Activated CD4-positive, alpha-beta T cell treated with anti-CD3 and anti-CD28 coated beads for 36 hours (primary cell): ENCODE results near the gene MAP1B. TPM values are rescaled to one million over a fixed set of nuclear protein-coding genes. Genes with fewer than 3 reads are reported as not detected.

Source experiments
- ATAC-seq: fragments of 200-7000 bp; cut with Tn5 transposase; one replicate; pipeline ENCODE4 v1.10.0; 2021; ENCODE audit warnings: mild to moderate bottlenecking, moderate library complexity
- CTCF ChIA-PET: fragments of 350-600 bp; sonication (Branson Sonifier 250); formaldehyde crosslinking; loops from one replicate; lab custom pipeline; 2021; ENCODE audit warnings: antibody characterized with exemption; lab: Charles Lee
- POLR2A ChIA-PET: fragments of 350-600 bp; sonication (Branson Sonifier 250); formaldehyde crosslinking; loops from one replicate; lab custom pipeline; 2021; ENCODE audit warnings: antibody characterized with exemption, inconsistent platforms; lab: Charles Lee
- DNase-seq: peaks from one replicate; pipeline ENCODE4 v3.0.0-alpha.2; 2020
- H3K27ac Mint-ChIP-seq: one replicate; pipeline ENCODE4 v1.8.0; 2021; ENCODE audit warnings: mixed read lengths
- H3K27me3 Mint-ChIP-seq: one replicate; pipeline ENCODE4 v1.8.0; 2021; ENCODE audit warnings: mixed read lengths
- H3K36me3 Mint-ChIP-seq: one replicate; pipeline ENCODE4 v1.8.0; 2021; ENCODE audit warnings: low read depth, mixed read lengths
- H3K4me1 Mint-ChIP-seq: one replicate; pipeline ENCODE4 v1.8.0; 2021; ENCODE audit warnings: mixed read lengths
- H3K4me3 Mint-ChIP-seq: one replicate; pipeline ENCODE4 v1.8.0; 2021; ENCODE audit warnings: mild to moderate bottlenecking, moderate library complexity, mixed read lengths
- H3K9me3 Mint-ChIP-seq: one replicate; pipeline ENCODE4 v1.8.0; 2021; ENCODE audit warnings: low read depth, mixed read lengths
- intact Hi-C, 2 experiments: fragments of 100-400 bp; cut with DNase I in 1 of 2; cut with micrococcal nuclease in 1 of 2; formaldehyde crosslinking; loops; one replicate each; pipeline versions ENCODE4 v1.14.2 to v1.15.1; 2022 to 2024; cut with DNase I, micrococcal nuclease
- total RNA-seq, 2 experiments: library from RNA; stranded (reverse); gene quantifications; one replicate each; pipeline ENCODE4 v1.2.3, GENCODE V29; 2021

MAP1B gene
- total RNA-seq, 2 experiments from 2014 or later: 0.16 to 0.26 TPM

DNA sequence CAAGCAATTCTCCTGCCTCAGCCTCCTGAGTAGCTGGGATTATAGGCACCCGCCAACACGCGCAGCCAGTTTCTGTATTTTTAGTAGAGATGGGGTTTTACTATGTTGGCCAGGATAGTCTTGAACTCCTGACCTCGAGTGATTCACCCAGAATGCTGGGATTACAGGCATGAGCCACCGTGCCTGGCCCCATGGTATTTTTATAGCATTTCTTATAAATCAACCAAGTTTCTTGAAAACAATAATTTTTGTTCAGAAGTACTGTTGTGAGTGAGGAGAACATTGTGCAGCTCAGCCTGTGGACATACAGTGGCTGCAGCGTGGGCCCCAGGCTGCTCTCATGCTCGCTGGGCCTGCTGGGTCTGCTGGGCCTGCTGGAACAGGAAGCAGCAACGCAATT, 45.3 kb downstream of the MAP1B start:
- Mint-ChIP-seq H3K4me1 (peaks cover 4% of the 10 kb centered on the region), H3K9me3 (no peaks in the 10 kb centered on the region)
- POLR2A ChIA-PET: no interaction called here

GRCh38 chr5:72153551-72153950, 46.3 kb downstream of the MAP1B start:
- no peak for DNase-seq
- intact Hi-C loops: no loop called here
- no peak overlapping the region for H3K4me3 Mint-ChIP-seq
- ATAC-seq: no peak
- no peaks in the 10 kb centered on the region for H3K36me3 Mint-ChIP-seq
- peaks cover 11% of the 10 kb centered on the region for H3K27me3 Mint-ChIP-seq
- H3K4me1 Mint-ChIP-seq: peaks cover 4% of the 10 kb centered on the region
- CTCF ChIA-PET: interaction anchor here (1.2 kb wide), 1 partner anchor 155 kb away, joined by 4 read pairs; no protein-coding TSS in a partner anchor
- POLR2A ChIA-PET: no interaction called here
- H3K27ac Mint-ChIP-seq: no peak overlapping the region
- H3K9me3 Mint-ChIP-seq: no peaks in the 10 kb centered on the region

More for the DNA sequence above, 45.3 kb downstream of the MAP1B start:
- CTCF ChIA-PET: no interaction called here
- ATAC-seq (no peak), DNase-seq (no peak)
- intact Hi-C loops: no loop called here
- Mint-ChIP-seq H3K36me3 (no peaks in the 10 kb centered on the region), H3K4me3 (no peak overlapping the region), H3K27ac (no peak overlapping the region), H3K27me3 (peaks cover 11% of the 10 kb centered on the region)

DNA sequence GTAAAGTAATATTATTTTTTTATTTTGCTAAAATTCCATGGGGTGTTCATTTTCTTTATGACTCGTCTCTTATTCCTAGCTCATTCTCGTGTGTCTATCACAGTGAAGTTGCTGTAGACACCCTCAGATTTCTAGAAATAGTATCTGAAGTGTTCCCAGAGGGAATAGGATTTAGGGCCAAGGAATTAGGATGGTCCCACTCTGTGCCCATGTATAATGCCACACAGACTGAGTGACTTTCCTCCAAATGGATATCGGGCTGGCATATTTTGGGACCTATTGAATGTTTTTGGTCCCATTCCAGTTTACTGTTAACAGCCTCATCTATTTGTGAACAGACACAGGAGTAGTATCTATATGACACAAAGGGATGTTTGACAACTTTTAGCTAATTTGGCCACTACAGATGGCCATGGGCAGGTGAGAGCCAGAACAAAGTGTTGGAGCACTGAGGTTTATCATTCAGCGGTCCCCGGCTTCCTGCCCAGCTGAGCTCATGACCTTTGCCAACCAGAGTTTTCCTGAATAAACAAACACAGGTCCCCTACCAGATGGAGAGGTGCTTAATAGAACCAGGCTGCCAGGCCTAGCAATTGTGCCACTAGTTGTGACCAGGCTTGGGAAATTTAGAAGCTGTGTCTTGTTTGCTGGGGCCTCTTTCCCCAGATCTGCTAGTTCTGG, 46.9 kb downstream of the MAP1B start:
- ChIA-PET POLR2A (no interaction called here), CTCF (interaction anchor here (1.2 kb wide), 1 partner anchor 154 kb away, joined by 4 read pairs; no protein-coding TSS in a partner anchor)
- Mint-ChIP-seq H3K27ac (no peak overlapping the region), H3K9me3 (no peaks in the 10 kb centered on the region), H3K4me3 (no peak overlapping the region), H3K27me3 (peaks cover 9% of the 10 kb centered on the region), H3K4me1 (peaks cover 4% of the 10 kb centered on the region), H3K36me3 (no peaks in the 10 kb centered on the region)
- intact Hi-C loops: no loop called here
- DNase-seq (no peak), ATAC-seq (no peak)

GRCh38 chr5:72156946-72157624, 49.8 kb downstream of the MAP1B start:
- intact Hi-C loops: no loop called here
- H3K4me1 Mint-ChIP-seq: no peaks in the 10 kb centered on the region
- no peak overlapping the region for H3K4me3 Mint-ChIP-seq
- H3K9me3 Mint-ChIP-seq: no peaks in the 10 kb centered on the region
- peaks cover 11% of the 10 kb centered on the region for H3K27me3 Mint-ChIP-seq
- no peaks in the 10 kb centered on the region for H3K36me3 Mint-ChIP-seq
- ATAC-seq (no peak), DNase-seq (no peak)
- POLR2A ChIA-PET: interaction anchor here (0.6 kb wide), 1 partner anchor 22 kb away, joined by 3 read pairs; no protein-coding TSS in a partner anchor
- no peak overlapping the region for H3K27ac Mint-ChIP-seq
- CTCF ChIA-PET: no interaction called here

DNA sequence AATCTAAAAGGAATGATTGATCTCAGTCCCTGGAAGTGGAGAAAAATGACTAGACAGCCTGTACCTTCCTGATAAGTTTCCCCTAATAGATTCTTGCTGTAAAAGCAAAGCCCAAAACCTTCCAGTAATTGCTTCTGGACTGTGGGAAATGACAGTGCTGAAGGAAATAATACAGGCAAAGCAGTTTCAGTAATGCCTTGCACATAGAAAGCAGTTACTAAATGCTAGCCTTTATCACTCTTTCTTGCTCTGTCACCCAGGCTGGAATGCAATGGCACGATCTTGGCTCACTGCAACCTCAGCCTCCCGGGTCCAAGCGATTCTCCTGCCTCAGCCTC, 50.3 kb downstream of the MAP1B start:
- DNase-seq (no peak), ATAC-seq (no peak)
- H3K9me3 Mint-ChIP-seq: no peaks in the 10 kb centered on the region
- H3K36me3 Mint-ChIP-seq: no peaks in the 10 kb centered on the region
- H3K27me3 Mint-ChIP-seq: peaks cover 12% of the 10 kb centered on the region
- no peaks in the 10 kb centered on the region for H3K4me1 Mint-ChIP-seq
- POLR2A ChIA-PET: no interaction called here
- H3K27ac Mint-ChIP-seq: no peak overlapping the region
- intact Hi-C loops: no loop called here
- H3K4me3 Mint-ChIP-seq: no peak overlapping the region
- CTCF ChIA-PET: no interaction called here

DNA sequence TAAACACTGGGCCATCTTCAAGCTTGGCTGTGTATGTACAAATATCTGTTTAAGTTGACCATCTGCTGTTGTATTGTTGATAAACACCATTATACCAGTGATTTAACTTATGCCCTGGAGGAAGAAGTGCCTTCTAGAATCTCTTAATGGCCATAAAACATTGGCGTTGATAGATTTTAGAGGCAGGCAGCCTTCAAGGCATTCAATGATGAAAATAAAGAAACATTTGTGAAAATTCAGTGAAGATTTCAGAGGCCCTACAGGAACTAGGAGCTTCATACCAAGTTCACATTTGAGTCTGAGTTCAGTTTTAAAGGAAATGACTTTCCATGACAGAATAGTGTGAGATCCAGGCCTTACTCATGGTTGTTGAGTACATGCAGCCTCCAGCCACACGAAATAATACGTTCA, 52.2 kb downstream of the MAP1B start:
- H3K36me3 Mint-ChIP-seq: no peaks in the 10 kb centered on the region
- peaks cover 22% of the 10 kb centered on the region for H3K27me3 Mint-ChIP-seq
- no peaks in the 10 kb centered on the region for H3K4me1 Mint-ChIP-seq
- intact Hi-C loops: no loop called here
- no peak overlapping the region for H3K27ac Mint-ChIP-seq
- no peak for ATAC-seq
- H3K4me3 Mint-ChIP-seq: no peak overlapping the region
- ChIA-PET CTCF (no interaction called here), POLR2A (no interaction called here)
- DNase-seq: no peak
- H3K9me3 Mint-ChIP-seq: no peaks in the 10 kb centered on the region

- H3K27me3 Mint-ChIP-seq: peaks cover 25% of the 10 kb centered on the region
- ATAC-seq: no peak
- DNase-seq: no peak
- H3K27ac Mint-ChIP-seq: no peak overlapping the region
- no peaks in the 10 kb centered on the region for H3K4me1 Mint-ChIP-seq
- H3K4me3 Mint-ChIP-seq: no peak overlapping the region
- ChIA-PET CTCF (interaction anchor here (0.7 kb wide), 1 partner anchor 923 kb away, joined by 3 read pairs; no protein-coding TSS in a partner anchor), POLR2A (no interaction called here)
- no peaks in the 10 kb centered on the region for H3K9me3 Mint-ChIP-seq
- H3K36me3 Mint-ChIP-seq: no peaks in the 10 kb centered on the region
- intact Hi-C loops: no loop called here
Observed at GRCh38 chr5:72160329-72160728, 53.1 kb downstream of the MAP1B start.

- peaks cover 24% of the 10 kb centered on the region for H3K27me3 Mint-ChIP-seq
- no peaks in the 10 kb centered on the region for H3K4me1 Mint-ChIP-seq
- H3K9me3 Mint-ChIP-seq: no peaks in the 10 kb centered on the region
- ChIA-PET CTCF (no interaction called here), POLR2A (interaction anchor here (0.6 kb wide), 1 partner anchor 386 kb away, joined by 4 read pairs; no protein-coding TSS in a partner anchor)
- intact Hi-C loops: no loop called here
- no peak overlapping the region for H3K4me3 Mint-ChIP-seq
- ATAC-seq (no peak), DNase-seq (no peak)
- H3K27ac Mint-ChIP-seq: no peak overlapping the region
- H3K36me3 Mint-ChIP-seq: no peaks in the 10 kb centered on the region
Observed at GRCh38 chr5:72160959-72161358, 53.7 kb downstream of the MAP1B start.

DNA sequence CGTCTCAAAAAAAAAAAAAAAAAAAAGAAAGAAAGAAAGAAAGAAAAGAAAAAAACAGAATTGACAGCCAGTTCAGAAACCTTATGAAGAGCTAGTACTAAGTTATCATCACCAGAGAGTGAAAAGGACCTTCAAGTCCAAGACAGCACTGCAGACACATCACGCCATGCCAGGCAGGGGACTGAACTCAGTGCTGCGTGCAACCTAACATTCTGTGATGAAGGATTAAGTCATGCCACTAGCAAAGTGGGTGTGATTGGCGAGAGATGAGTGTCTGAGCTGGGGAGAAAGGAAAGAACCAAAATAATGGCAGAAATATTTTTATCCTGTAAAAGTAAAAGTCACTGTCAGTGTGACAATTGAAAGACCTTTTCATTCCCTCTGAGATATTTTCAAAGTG, 54.7 kb downstream of the MAP1B start:
- Mint-ChIP-seq H3K27me3 (peaks cover 27% of the 10 kb centered on the region), H3K4me3 (no peak overlapping the region), H3K36me3 (no peaks in the 10 kb centered on the region), H3K27ac (no peak overlapping the region), H3K9me3 (no peaks in the 10 kb centered on the region), H3K4me1 (peaks cover 4% of the 10 kb centered on the region)
- CTCF ChIA-PET: no interaction called here
- intact Hi-C loops: no loop called here
- POLR2A ChIA-PET: no interaction called here
- no peak for DNase-seq
- ATAC-seq: no peak

DNA sequence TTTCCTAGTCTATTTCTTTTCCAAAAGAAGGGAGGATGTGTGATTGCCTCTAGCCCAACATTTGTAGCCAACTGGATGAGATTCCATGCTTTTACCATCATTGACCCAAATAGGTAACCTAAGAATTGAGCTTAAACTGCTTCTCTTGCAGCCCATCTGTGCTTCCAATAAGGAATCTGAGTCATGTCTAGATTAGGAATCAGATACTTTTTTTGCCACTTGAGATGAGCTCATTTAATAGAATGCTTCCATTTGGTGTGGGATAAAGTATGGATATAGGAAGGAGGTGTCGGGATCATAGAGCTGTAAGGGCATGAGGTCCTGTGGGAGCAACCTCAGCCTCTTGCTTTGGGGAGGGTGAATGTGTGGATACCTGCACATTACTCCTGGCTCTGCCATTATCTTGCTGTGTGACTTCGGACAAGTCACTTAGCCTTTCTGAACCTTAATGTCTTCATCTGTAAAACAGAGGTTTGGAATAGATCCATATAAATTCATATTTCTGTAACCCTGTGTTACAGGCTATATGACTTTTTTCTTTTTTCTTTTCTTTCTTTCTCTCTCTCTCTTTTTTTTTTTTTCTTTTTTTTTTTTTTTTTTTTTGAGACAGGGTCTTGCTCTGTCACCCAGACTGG, 56.2 kb downstream of the MAP1B start:
- POLR2A ChIA-PET: no interaction called here
- DNase-seq: no peak
- no peaks in the 10 kb centered on the region for H3K9me3 Mint-ChIP-seq
- H3K4me1 Mint-ChIP-seq: peaks cover 4% of the 10 kb centered on the region
- no peak for ATAC-seq
- intact Hi-C loops: no loop called here
- H3K36me3 Mint-ChIP-seq: no peaks in the 10 kb centered on the region
- H3K27me3 Mint-ChIP-seq: peaks cover 31% of the 10 kb centered on the region
- H3K4me3 Mint-ChIP-seq: no peak overlapping the region
- no peak overlapping the region for H3K27ac Mint-ChIP-seq
- CTCF ChIA-PET: no interaction called here

DNA sequence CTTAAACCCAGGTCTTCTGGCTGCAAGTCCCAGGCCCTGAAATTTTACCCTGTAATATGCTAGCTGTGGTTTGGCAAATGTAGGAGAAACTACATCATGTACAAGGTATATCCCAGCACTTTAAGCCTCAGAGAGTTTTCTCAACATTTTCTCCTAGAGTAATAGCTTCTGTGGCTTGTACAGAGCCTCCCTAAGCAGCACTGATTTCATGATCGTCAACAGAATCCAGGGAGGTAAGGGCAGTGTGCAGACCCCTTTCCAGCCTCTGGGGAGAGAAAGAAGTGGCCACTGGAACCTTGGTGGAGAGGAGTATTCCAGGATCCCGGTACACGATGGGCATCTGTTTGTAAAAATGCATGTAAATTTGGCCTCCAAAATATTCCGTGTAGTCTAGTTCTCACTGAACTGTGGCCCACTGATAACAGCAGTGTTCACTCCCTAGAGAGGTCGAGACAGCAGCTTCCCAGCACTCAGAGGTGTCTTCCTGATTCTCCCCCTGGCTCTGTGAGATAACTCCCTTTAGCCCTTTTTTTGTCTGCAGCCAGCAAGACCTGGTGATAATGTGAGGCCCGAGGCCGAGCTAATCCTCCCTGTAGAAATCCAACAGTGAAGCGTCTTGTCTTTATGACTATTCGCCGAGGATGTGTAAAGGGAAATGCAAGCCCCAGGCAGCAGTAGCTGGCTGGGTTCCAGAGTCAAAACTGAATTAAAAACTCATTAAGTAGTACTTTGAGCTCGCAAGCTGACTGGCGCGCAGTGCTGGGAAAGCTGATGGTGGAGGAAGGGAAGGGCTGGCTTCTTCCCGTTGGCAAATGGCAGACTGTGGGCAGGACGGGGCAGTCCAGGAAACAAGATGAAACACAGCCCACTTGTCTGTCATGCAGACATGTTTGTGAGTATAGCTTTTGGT, 59.0 kb downstream of the MAP1B start:
- peaks cover 4% of the 10 kb centered on the region for H3K4me1 Mint-ChIP-seq
- H3K9me3 Mint-ChIP-seq: no peaks in the 10 kb centered on the region
- CTCF ChIA-PET: interaction anchor here (1.0 kb wide), 1 partner anchor 147 kb away, joined by 4 read pairs; no protein-coding TSS in a partner anchor
- no peak for ATAC-seq
- DNase-seq: no peak
- POLR2A ChIA-PET: no interaction called here
- peaks cover 44% of the 10 kb centered on the region for H3K27me3 Mint-ChIP-seq
- H3K36me3 Mint-ChIP-seq: no peaks in the 10 kb centered on the region
- intact Hi-C loops: no loop called here
- H3K27ac Mint-ChIP-seq: no peak overlapping the region
- H3K4me3 Mint-ChIP-seq: no peak overlapping the region
